Panc1 (cell line): ENCODE data around the gene BCR.

Experiments
- POLR2AphosphoS5 ChIP-seq: IDR thresholded peaks from 2 replicates; pipeline ENCODE4 v1.6.1; 2012; ENCODE audit warnings: mild to moderate bottlenecking, low read depth, low read length, moderate library complexity
- REST ChIP-seq, 2 experiments: IDR thresholded peaks; 2 replicates each; pipeline ENCODE4 v1.6.1; 2011 to 2012; ENCODE audit warnings: low read depth in 2 of 2, control low read depth in 1 of 2, low read length in 1 of 2, mild to moderate bottlenecking in 1 of 2, moderate library complexity in 1 of 2; ENCODE audit not compliant: insufficient read depth in 1 of 2
- SIN3A ChIP-seq: IDR thresholded peaks from 2 replicates; pipeline ENCODE4 v1.6.1; 2012; ENCODE audit warnings: low read depth, mild to moderate bottlenecking, low read length, moderate library complexity, borderline replicate concordance; ENCODE audit not compliant: insufficient read depth
- TCF7L2 ChIP-seq: IDR thresholded peaks from 2 replicates; pipeline ENCODE4 v1.6.1; 2011; ENCODE audit warnings: mild to moderate bottlenecking, low read depth, low read length, inconsistent platforms
- TF ChIP-seq, protein P1 (sequence below): fragments of 450-650 bp; IDR thresholded peaks from 2 replicates; pipeline ENCODE4 v1.5.1; 2017; ENCODE audit warnings: mild to moderate bottlenecking

GRCh38 chr22:23286296-23286695 is 106.0 kb downstream of the BCR start:
- TF ChIP-seq, protein P1, sequence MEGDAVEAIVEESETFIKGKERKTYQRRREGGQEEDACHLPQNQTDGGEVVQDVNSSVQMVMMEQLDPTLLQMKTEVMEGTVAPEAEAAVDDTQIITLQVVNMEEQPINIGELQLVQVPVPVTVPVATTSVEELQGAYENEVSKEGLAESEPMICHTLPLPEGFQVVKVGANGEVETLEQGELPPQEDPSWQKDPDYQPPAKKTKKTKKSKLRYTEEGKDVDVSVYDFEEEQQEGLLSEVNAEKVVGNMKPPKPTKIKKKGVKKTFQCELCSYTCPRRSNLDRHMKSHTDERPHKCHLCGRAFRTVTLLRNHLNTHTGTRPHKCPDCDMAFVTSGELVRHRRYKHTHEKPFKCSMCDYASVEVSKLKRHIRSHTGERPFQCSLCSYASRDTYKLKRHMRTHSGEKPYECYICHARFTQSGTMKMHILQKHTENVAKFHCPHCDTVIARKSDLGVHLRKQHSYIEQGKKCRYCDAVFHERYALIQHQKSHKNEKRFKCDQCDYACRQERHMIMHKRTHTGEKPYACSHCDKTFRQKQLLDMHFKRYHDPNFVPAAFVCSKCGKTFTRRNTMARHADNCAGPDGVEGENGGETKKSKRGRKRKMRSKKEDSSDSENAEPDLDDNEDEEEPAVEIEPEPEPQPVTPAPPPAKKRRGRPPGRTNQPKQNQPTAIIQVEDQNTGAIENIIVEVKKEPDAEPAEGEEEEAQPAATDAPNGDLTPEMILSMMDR, result no peak
- TF ChIP-seq REST (IDR thresholded peaks at IDR 0.05; ENCODE audit: insufficient read depth in 1 of 2, low read depth in 2 of 2, low read length in 1 of 2), result no peak
- TF ChIP-seq POLR2AphosphoS5, result no peak
- no peak for TF ChIP-seq SIN3A
- no peak for TF ChIP-seq TCF7L2
